Measurements from ENCODE around the gene CBX2.

The CBX2 gene

DNA sequence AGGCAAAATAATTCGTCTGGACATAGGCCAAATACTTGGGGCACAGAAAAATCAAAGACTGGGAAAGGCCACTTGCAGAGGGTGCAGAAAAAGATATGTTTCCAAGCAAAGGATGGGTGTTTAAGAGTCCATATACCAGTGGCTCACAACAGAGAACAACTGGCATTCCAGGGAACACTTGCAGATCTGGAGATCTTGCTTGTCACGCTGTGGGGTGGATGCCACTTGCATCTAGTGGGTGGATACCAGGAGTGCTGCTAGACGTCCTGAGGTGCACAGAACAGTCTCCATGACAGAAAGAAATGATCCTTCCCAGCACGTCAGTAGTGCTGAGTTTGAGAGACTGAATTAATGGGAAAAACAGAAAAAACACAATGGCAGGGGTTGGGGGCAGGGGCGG, 10.5 kb downstream of the CBX2 start:
- no peak for DNase-seq (ENCODE audit: low read depth)

GRCh38 chr17:79788989-79789942, 11.3 kb downstream of the CBX2 start:
- no peak for DNase-seq (ENCODE audit: low read depth)

- DNase-seq (ENCODE audit: low read depth), result no peak
These were observed 12.2 kb downstream of the CBX2 start for GRCh38 chr17:79789943-79790804.

DNA sequence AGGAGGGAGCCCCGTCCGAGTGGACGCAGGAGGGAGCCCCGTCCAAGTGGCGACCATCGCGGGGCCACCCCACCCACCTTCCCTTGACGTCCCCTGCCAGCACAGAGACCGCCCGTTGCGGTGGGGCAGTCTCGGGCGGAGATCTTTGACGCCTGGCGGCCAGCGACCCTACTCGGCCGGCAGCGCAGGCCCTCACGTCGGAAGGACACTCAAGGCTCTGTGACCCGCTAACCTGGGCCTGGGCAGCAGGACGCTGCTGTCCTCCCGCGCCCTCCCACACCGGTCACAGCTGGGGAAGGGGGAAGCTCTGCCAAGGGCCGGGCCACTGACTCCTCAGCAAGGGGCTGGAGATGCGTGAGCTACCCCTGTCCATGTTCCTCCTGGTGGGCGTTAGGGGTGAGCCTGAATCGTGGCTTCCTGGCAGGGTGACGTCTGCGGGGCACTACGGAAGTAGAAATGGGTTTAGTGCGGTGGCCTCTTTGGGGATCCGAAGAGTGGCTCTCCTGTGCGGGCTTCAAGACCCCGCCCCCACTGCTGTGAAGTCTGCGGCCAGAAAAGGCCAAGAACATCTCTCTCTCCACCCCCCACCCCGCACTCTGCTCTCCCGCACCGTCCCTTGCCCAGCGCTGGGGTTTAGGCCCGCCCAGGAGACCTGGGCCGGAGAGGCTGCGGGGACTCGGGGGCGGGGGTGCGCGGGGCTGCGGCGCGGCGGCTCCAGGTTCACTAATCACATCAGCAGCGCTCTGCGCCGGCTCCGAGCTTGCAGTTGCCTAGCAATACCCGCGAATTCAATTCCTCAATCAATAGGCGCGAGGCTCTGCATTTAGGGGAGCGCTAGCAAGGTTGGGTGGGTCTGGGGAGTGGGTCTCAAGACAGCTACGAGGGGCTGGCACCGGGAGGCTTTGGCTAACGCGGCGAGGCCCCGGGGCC, 13.1 kb downstream of the CBX2 start:
- DNase-seq (ENCODE audit: low read depth), result no peak

DNA sequence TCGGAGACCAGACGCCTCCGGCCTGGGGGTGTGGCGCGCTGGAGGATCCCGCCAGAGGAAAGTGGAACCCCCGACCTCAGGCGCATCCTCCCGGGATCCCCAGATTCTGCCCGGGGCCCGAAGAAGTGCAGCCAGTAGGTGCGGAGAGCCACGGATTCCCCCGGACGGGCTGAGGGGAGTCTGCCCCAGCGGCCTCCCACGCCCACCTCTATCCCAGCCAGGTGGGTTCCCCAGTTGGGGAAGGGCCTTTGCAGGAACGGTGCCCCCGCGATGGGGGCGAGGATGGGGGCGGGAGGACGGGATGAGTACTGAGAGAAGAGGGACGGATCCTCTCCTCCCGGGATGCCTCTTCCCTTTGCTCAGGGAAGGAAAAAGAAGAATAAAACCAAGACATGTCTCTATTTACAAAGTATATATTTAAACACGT, 13.8 kb downstream of the CBX2 start:
- DNase-seq (ENCODE audit: low read depth), result no peak

GRCh38 chr17:79792341-79792871, 14.5 kb downstream of the CBX2 start:
- DNase-seq (ENCODE audit: low read depth), result no peak

DNA sequence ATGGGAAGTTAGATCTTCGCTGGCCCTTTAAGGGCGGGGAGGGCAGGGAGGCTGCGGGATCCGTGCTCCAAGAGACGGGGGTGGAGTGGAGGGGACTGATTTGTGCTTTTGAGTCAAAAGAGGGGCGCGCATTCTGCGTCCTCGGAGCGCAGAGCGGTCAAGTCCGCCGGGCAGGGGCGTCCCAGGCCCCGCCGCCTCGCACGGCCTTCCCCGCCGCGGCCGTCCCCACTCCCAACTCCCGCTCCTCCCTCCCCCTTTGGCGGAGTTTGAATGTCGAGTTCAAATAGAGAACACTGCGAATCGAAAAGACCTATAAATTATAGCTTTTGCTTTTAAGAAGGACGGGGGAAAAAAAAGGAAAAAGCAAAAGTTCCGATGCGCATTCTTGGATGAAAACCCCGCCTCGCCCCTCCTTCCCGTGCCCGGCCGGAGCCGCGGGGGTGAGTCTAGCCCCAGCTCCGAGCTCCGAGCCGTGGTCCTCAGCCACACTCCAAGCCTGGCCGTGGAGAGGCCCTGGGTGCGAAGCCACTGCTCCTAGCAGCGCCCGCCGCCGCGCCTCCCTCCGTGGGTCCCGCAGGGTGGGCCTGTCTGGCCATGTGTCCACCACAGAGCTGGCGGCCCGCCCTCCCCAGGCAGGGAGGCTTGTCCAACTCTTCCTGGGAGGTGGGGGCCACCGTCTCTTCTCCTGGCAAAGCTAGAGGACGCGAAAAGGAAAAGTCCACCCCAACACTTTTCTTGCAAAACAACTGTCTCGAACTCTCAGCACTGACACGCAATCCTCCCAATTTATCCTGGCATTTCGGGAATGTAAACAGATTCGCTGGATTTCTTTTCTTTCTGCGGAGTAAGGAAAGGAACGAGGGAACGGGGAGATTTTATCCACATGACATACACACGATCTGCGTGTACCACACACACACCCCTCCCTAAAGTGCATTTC, 15.3 kb downstream of the CBX2 start:
- DNase-seq (ENCODE audit: low read depth), result peak; percentile 92

DNA sequence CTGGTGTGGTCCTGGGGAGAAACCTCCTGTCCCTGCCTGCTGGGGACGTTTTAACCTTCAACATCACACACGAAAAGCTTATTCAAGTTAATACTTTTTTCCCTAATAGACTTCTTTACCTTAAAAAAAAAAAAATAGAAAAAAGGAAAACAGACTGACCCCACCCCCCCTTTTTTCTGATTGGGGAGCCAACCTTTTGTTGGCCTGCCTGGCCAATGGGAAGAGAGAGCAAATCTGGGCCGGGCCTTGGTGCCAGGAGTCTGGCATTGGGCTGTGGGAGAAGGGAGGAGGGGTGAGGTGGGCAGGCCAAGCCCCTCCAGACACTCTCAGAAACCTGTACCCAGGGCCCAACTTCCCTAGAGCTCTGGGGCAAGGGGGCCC, 16.0 kb downstream of the CBX2 start:
- DNase-seq (ENCODE audit: low read depth), result no peak

- DNase-seq (ENCODE audit: low read depth), result no peak
These were observed 16.9 kb downstream of the CBX2 start for GRCh38 chr17:79794659-79795511.

- no peak for DNase-seq (ENCODE audit: low read depth)
These were observed 18.0 kb downstream of the CBX2 start for GRCh38 chr17:79795795-79796443.

GRCh38 chr17:79796444-79796762, 18.5 kb downstream of the CBX2 start:
- no peak for DNase-seq (ENCODE audit: low read depth)

- DNase-seq (ENCODE audit: low read depth), result peak; percentile 99
These were observed 19.0 kb downstream of the CBX2 start, which contains the start of gene CBX8 for GRCh38 chr17:79796763-79797491. TSS of gene CBX8 (minus strand) at chr17:79797077. CDS start at chr17:79796998, 79 bp downstream.

GRCh38 chr17:79797492-79798298, 19.7 kb downstream of the CBX2 start:
- no peak for DNase-seq (ENCODE audit: low read depth)

DNA sequence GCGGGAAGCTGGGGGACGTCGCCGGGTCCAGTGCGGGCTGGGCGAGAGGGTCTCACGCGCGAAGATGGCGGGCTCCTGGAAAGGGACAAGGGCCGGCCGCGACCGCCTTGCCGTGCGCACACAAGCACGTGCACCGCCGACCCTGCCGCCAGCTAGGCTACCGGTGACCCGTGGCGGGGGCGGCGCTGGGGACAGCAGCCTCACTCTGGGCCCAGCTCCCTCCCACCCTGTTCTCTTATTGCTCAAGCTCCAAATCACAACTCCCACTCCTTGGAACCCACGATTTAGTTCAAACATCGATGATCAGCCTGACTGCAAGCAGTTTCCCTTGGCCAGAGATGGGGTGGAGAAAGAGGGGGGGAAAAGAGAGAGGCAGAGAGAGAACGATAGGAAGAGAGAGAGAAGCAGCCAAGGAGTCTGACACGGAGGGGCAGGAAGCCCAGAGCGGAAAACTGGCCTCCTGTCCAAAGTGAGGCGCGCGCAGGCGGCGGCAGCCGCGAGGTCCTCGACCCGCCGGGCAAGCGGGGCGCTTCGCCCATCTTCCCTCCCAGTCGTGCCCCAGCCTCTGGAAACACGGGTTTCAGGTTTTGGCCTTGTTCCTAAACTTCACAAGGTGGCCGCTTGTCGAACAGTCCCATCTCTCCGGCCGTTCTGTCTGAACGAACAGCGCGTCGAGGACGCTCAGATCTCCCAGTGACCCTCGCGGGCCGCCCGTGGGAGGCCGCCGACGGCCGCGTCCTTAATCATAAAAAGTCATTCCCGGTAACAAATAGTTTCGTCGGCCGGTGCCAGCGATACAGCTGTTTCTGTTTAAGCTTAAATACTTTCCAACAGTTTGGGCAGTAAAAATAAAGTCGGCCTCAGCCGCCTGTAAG, 20.6 kb downstream of the CBX2 start:
- peak; percentile 54 for DNase-seq (ENCODE audit: low read depth)

DNA sequence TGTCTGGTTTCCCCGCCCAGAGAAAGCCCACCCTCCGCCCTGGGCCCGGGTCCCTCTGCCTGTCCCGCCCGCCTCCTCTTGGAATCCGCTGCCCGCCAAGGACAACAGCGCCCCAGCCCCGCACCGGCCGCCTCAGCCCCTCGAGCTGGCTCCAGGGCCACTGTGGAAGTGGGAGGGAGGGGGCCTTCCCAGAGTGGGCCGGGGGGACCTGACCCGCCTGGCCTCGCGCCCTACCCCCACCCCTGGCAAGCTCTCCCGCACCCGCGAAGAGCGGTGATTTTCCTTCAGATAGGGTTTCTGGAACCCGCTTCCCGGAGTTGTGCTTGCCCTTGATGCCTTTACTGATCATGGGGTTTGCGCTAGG, 21.2 kb downstream of the CBX2 start:
- DNase-seq (ENCODE audit: low read depth), result no peak

- DNase-seq (ENCODE audit: low read depth), result no peak
These were observed 21.8 kb downstream of the CBX2 start for GRCh38 chr17:79799538-79800324.

Measured in fibroblast of gingiva (primary cell).